HG02884 (cell line): ENCODE measurements around the gene GTPBP3.

ENCODE experiments used
- ATAC-seq: cut with Tn5 transposase; IDR thresholded peaks from one replicate; pipeline ENCODE4 v1.9.1; 2021; ENCODE audit warnings: mild to moderate bottlenecking, moderate library complexity; ENCODE audit not compliant: unreplicated experiment

GTPBP3 gene

GRCh38 chr19:17380426-17381138 is 43.2 kb downstream of the GTPBP3 start:
- no peak for ATAC-seq

GRCh38 chr19:17385878-17386611 is 48.7 kb downstream of the GTPBP3 start:
- ATAC-seq, result no peak

- no peak for ATAC-seq
These were observed 51.9 kb downstream of the GTPBP3 start for GRCh38 chr19:17389288-17389687.

DNA sequence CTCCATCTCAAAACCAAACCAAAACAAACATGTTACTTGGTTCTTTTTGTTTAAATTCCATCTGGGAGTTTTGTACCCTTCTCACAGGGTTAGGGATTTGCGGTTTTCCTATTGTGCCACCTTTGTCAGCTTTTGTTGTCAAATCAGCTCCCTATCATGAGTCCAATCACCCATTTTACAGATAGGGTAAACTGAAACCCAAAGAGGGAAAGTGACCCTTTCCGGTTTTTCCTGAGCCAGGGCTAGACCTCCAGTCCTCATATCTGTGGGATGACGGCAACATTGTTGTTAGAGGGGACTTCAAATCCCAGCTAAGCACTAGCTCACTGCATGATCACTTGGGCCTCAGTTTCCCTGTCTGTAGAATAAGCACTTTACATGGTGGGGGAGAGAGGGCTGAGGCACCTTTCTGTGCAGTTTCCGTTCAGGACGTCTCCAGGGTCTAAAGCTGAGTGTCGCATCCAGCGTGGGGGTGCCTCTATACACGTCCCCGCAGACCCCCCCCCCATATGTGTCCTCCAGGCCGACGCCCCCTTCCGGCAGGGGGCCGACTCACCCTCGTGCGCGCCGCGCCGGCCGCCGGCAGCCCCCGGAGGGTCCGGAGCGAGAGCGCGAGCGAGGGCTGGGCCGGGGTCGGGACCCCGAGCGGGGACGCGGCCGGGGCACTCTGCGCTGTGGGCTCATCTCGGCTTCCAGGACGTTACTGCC is 52.8 kb downstream of the GTPBP3 start:
- ATAC-seq, result no peak

GRCh38 chr19:17390665-17391370 is 53.5 kb downstream of the GTPBP3 start:
- peak; percentile 83 for ATAC-seq

DNA sequence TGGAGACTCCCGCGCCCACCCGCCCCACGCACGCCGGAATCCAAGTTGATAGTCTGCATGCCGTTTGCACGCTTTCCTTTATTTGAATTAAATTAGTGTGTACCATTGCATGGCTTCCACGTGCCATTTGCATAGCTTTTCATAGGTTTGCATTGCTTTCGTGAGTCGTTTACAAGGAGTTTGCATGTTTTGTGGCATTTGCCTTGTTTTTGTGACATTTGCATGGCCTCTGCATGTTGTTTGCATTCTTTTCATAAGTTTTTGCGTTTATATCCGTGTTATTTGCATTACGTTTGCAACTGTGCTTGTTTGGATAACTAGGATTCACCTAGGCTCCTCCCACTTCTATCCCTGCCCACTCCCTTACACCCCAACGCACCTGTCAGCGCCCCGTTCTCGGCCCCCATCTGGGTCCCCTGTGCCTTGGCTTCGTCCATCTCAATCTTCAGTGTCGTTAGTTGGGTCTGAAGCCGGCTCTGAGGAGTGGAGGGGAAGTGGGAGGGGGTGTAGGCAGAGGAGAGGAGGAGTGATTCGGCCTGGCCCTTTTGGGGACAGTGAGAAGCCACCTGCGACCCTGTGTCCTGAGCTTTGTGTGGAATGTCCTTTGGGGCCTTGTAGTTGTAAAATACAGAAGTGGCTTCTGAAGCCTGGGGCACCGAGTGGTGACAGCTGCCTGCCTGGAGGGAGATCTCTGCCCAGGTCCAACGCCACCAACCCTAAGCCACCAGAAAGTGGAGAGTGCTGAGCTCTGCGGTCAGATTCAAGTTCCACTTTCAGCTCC is 54.2 kb downstream of the GTPBP3 start:
- ATAC-seq, result no peak
